ENCODE results near the gene NCAM1.
A peak's percentile ranks its signal among the peaks of the same experiment; 100 is the strongest.

NCAM1 gene

GRCh38 chr11:113168354-113169342 is 207.4 kb downstream of the NCAM1 start:
- DNase-seq (ENCODE audit: low read depth in 2 of 2) = no peak

GRCh38 chr11:113172382-113172951 is 211.2 kb downstream of the NCAM1 start:
- no peak for DNase-seq (ENCODE audit: low read depth in 2 of 2)

GRCh38 chr11:113173126-113173525 is 211.9 kb downstream of the NCAM1 start:
- DNase-seq (ENCODE audit: low read depth in 2 of 2) = no peak

- no peak for DNase-seq (ENCODE audit: low read depth in 2 of 2)
Measured at GRCh38 chr11:113174882-113175281, 213.7 kb downstream of the NCAM1 start.

GRCh38 chr11:113176599-113177360 is 215.6 kb downstream of the NCAM1 start:
- peak; percentile 79 to 80 for DNase-seq (ENCODE audit: low read depth in 2 of 2)

GRCh38 chr11:113177671-113178070 is 216.5 kb downstream of the NCAM1 start:
- no peak for DNase-seq (ENCODE audit: low read depth in 2 of 2)

- DNase-seq (ENCODE audit: low read depth in 2 of 2) = no peak
Measured at GRCh38 chr11:113178381-113179070, 217.3 kb downstream of the NCAM1 start.

- DNase-seq (ENCODE audit: low read depth in 2 of 2) = no peak
Measured at GRCh38 chr11:113179181-113179704, 218.0 kb downstream of the NCAM1 start.

- DNase-seq (ENCODE audit: low read depth in 2 of 2) = no peak
Measured at GRCh38 chr11:113181094-113181493, 219.9 kb downstream of the NCAM1 start.

GRCh38 chr11:113182288-113182687 is 221.1 kb downstream of the NCAM1 start:
- no peak for DNase-seq (ENCODE audit: low read depth in 2 of 2)

GRCh38 chr11:113184498-113184897 is 223.3 kb downstream of the NCAM1 start:
- peak; percentile 81 to 85 for DNase-seq (ENCODE audit: low read depth in 2 of 2)

- no peak for DNase-seq (ENCODE audit: low read depth in 2 of 2)
Measured at GRCh38 chr11:113188371-113188834, 227.2 kb downstream of the NCAM1 start.

GRCh38 chr11:113189909-113190667 is 228.9 kb downstream of the NCAM1 start:
- peak; percentile 92 for DNase-seq (ENCODE audit: low read depth in 2 of 2)

- no peak for DNase-seq (ENCODE audit: low read depth in 2 of 2)
Measured at GRCh38 chr11:113192121-113192925, 231.1 kb downstream of the NCAM1 start.

GRCh38 chr11:113193016-113193415 is 231.8 kb downstream of the NCAM1 start:
- DNase-seq (ENCODE audit: low read depth in 2 of 2) = no peak

- no peak for DNase-seq (ENCODE audit: low read depth in 2 of 2)
Measured at GRCh38 chr11:113193946-113194345, 232.7 kb downstream of the NCAM1 start.

- no peak for DNase-seq (ENCODE audit: low read depth in 2 of 2)
Measured at GRCh38 chr11:113195728-113196127, 234.5 kb downstream of the NCAM1 start.

GRCh38 chr11:113197446-113197845 is 236.2 kb downstream of the NCAM1 start:
- DNase-seq (ENCODE audit: low read depth in 2 of 2) = no peak

- DNase-seq (ENCODE audit: low read depth in 2 of 2) = no peak
Measured at GRCh38 chr11:113198972-113199661, 237.9 kb downstream of the NCAM1 start.
